Mucosa of descending colon (tissue), 3 donors: ENCODE data around the gene LCN12. TPM values are rescaled to one million over a fixed set of nuclear protein-coding genes. Genes with fewer than 3 reads are reported as not detected.

Experiments used
- ATAC-seq: fragments of 200-7000 bp; cut with Tn5 transposase; one replicate; pipeline ENCODE4 v1.9.1; 2020; ENCODE audit warnings: mild to moderate bottlenecking, moderate library complexity
- DNase-seq, 3 donors: peaks; one replicate each; pipeline ENCODE4 v3.0.0-alpha.2; 2020
- H3K36me3 ChIP-seq: fragments of 200-600 bp; one replicate; pipeline ENCODE4 v1.8.0; 2021; ENCODE audit warnings: low read depth, mild to moderate bottlenecking
- H3K4me1 ChIP-seq: fragments of 200-600 bp; one replicate; pipeline ENCODE4 v1.8.0; 2021; ENCODE audit warnings: low read depth, mild to moderate bottlenecking
- H3K4me3 ChIP-seq: fragments of 200-600 bp; one replicate; pipeline ENCODE4 v1.8.0; 2021; ENCODE audit warnings: mild to moderate bottlenecking
- H3K9me3 ChIP-seq: fragments of 200-600 bp; one replicate; pipeline ENCODE4 v1.8.0; 2021; ENCODE audit warnings: mild to moderate bottlenecking
- intact Hi-C, 2 donors: fragments of 100-400 bp; cut with DNase I in 1 of 2; cut with micrococcal nuclease in 1 of 2; formaldehyde crosslinking; loops; one replicate each; pipeline versions ENCODE4 v1.11.0 to v1.11.1; 2022; cut with DNase I, micrococcal nuclease
- total RNA-seq, 3 donors: library from RNA; stranded (reverse); fragmentation: NEBNext Ultra II Directional in 2 of 3; extraction: Animal tissue kit (Norgen Biotek cat#: 25700) in 2 of 3; gene quantifications; one replicate each; pipeline versions ENCODE4 v1.2.1 to v1.2.4, GENCODE V29; 2021 to 2023
- TF ChIP-seq, protein P1 (sequence below): fragments of 200-600 bp; IDR thresholded peaks from one replicate; pipeline ENCODE4 v1.8.0; 2022; ENCODE audit warnings: antibody characterized with exemption, mild to moderate bottlenecking
- donor health status: DM: no; HTN: no; CAD: no; lungs with moderate emphysema.
- donor health status: DM: no; HTN: no; CAD: no.
- donor health status: DM: no; HTN: yes; CAD: no.

LCN12 gene
- total RNA-seq, 3 donors from 2014 or later = 6.8 to 10.7 (median 7.6) TPM

DNA sequence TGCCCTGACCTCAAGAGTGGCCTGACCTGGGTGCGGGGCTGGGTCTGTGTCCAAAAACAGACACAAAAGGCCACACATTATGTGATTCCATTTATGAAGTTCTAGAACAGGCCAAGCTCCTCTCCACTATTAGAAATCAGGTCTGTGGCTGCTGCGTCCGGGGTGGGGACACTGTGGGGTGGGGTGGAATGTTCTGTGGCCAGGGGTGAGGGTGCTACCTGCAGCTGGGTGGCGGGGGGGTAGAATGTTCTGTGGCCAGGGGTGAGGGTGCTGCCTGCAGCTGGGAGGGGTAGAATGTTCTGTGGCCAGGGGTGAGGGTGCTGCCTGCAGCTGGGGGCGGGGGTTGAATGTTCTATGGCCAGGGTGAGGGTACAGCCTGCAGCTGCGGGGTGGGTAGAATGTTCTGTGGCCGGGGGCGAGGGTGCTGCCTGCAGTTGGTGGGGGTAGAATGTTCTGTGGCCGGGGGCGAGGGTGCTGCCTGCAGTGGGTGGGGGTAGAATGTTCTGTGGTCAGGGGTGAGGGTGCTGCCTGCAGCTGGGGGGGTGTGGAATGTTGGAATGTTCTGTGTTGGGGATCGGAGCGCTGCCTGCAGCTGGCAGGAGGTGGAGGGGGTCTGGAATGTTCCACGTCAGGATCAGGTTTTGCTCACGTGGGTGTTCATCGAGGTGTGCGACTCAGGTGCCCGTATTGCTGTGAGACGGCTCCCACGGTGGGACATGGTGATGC lies 8.3 kb downstream of the LCN12 start:
- no peaks in the 10 kb centered on the region for H3K36me3 ChIP-seq
- H3K9me3 ChIP-seq = no peaks in the 10 kb centered on the region
- ATAC-seq (peak; percentile 10), DNase-seq (peak in 1 of 3 donors; percentile 70)
- H3K4me3 ChIP-seq = no peak overlapping the region
- TF ChIP-seq, protein P1, sequence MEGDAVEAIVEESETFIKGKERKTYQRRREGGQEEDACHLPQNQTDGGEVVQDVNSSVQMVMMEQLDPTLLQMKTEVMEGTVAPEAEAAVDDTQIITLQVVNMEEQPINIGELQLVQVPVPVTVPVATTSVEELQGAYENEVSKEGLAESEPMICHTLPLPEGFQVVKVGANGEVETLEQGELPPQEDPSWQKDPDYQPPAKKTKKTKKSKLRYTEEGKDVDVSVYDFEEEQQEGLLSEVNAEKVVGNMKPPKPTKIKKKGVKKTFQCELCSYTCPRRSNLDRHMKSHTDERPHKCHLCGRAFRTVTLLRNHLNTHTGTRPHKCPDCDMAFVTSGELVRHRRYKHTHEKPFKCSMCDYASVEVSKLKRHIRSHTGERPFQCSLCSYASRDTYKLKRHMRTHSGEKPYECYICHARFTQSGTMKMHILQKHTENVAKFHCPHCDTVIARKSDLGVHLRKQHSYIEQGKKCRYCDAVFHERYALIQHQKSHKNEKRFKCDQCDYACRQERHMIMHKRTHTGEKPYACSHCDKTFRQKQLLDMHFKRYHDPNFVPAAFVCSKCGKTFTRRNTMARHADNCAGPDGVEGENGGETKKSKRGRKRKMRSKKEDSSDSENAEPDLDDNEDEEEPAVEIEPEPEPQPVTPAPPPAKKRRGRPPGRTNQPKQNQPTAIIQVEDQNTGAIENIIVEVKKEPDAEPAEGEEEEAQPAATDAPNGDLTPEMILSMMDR = no peak
- peaks cover 9% of the 10 kb centered on the region for H3K4me1 ChIP-seq
- intact Hi-C loops = no loop called here

DNA sequence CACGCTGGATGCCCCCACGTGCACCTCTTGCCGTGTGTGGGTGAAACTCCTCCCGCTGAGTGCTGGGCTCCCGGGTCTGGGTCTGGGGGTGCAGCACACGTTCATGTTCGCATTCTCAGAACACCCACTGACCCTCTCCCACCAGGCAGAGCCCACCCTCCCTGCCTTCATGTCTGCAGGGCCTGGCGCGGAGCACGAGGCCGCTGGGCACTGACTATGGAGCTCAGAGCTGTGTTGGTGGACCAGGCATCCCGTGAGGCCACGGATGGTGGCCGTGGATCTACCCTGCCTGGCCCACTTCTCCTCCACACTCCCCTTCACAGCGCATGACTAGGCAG lies 8.8 kb downstream of the LCN12 start:
- Histone ChIP-seq H3K4me3 (no peak overlapping the region), H3K9me3 (no peaks in the 10 kb centered on the region), H3K4me1 (peaks cover 9% of the 10 kb centered on the region), H3K36me3 (no peaks in the 10 kb centered on the region)
- DNase-seq (no peak), ATAC-seq (no peak)
- TF ChIP-seq, protein P1 = no peak
- intact Hi-C loops = no loop called here

DNA sequence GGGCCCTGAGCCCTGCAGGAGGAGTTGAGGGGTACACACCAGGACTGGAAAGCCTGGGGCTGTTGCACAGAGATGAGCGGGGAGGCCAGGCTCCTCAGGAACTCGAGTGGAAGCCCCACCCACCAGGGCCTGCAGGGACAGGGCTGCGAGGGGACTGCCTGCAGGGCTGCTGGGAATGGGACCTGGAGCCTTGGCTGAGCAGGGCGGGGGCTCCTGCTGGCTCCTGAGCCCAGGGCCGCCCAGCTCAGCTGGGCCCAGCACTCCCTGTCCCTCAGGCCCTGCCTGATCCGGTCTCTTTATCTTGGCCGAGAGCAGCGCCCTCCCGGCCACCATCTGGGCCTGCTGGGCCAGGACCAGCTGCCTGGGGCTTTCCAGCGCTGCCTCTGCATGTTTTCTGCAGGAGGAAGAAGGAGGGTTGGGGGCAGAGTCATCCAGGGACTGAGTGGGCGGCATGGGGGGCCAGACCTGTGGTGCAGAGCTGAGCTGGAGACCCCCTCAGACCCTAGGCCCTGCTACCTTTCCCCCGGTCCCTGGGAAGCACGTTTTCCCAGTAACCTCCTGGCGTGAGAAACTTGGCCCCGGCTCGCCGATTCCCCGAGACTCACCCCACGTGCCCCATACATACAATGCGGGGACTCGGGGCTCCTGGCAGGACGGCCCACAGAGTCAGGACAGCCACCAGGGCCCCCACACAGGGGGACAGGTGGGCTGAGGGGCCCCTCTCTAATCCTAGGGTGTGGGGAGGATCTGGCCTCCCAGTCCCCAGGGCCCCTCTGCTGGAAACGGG lies 9.4 kb downstream of the LCN12 start:
- Histone ChIP-seq H3K36me3 (no peaks in the 10 kb centered on the region), H3K4me1 (peaks cover 9% of the 10 kb centered on the region), H3K9me3 (no peaks in the 10 kb centered on the region), H3K4me3 (no peak overlapping the region)
- no peak for DNase-seq
- intact Hi-C loops = no loop called here
- TF ChIP-seq, protein P1 = no peak
- no peak for ATAC-seq

DNA sequence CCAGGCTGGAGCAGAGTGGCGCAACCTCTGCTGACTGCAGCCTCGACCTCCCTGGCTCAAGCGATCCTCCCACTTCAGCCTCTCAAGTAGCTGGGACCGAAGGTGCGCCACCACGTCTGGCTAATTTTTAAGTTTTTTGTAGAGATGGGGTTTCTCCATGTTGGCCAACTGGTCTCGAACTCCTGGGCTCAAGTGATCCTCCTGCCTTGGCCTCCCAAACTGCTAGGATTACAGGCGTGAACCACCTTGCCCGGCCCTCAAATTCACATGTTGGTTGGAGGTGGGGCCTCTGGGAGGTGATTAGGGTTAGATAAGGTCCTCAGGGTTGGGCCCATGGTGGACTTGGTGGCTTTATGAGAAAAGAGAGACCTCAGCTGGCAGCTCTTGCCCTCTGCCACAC lies 10.1 kb downstream of the LCN12 start:
- intact Hi-C loops = no loop called here
- ATAC-seq = no peak

GRCh38 chr9:136962701-136963248 lies 10.7 kb downstream of the LCN12 start:
- DNase-seq (no peak), ATAC-seq (no peak)
- H3K9me3 ChIP-seq = no peaks in the 10 kb centered on the region
- intact Hi-C loops = no loop called here
- no peak overlapping the region for H3K4me3 ChIP-seq
- H3K36me3 ChIP-seq = no peaks in the 10 kb centered on the region
- H3K4me1 ChIP-seq = peaks cover 9% of the 10 kb centered on the region
- TF ChIP-seq, protein P1 = no peak

More for the DNA sequence above, 10.1 kb downstream of the LCN12 start:
- Histone ChIP-seq H3K9me3 (no peaks in the 10 kb centered on the region), H3K36me3 (no peaks in the 10 kb centered on the region), H3K4me3 (no peak overlapping the region), H3K4me1 (peaks cover 9% of the 10 kb centered on the region)
- TF ChIP-seq, protein P1 = no peak
- no peak for DNase-seq
